ENCODE data around the gene CCNI2.

GRCh38 chr5:132779961-132780360 is 32.7 kb downstream of the CCNI2 start:
- TF ChIP-seq, protein P1, sequence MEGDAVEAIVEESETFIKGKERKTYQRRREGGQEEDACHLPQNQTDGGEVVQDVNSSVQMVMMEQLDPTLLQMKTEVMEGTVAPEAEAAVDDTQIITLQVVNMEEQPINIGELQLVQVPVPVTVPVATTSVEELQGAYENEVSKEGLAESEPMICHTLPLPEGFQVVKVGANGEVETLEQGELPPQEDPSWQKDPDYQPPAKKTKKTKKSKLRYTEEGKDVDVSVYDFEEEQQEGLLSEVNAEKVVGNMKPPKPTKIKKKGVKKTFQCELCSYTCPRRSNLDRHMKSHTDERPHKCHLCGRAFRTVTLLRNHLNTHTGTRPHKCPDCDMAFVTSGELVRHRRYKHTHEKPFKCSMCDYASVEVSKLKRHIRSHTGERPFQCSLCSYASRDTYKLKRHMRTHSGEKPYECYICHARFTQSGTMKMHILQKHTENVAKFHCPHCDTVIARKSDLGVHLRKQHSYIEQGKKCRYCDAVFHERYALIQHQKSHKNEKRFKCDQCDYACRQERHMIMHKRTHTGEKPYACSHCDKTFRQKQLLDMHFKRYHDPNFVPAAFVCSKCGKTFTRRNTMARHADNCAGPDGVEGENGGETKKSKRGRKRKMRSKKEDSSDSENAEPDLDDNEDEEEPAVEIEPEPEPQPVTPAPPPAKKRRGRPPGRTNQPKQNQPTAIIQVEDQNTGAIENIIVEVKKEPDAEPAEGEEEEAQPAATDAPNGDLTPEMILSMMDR (IDR thresholded peaks at IDR 0.05) = no peak
- TF ChIP-seq POLR2A (IDR thresholded peaks at IDR 0.05) = no peak

Data from tibial nerve (tissue), 3 donors.